ENCODE results near the gene MAPK8. TPM values are rescaled to one million over a fixed set of nuclear protein-coding genes. Genes with fewer than 3 reads are reported as not detected.

The MAPK8 gene
- total RNA-seq, 1 experiment from 2014 or later = 34.8 TPM

DNA sequence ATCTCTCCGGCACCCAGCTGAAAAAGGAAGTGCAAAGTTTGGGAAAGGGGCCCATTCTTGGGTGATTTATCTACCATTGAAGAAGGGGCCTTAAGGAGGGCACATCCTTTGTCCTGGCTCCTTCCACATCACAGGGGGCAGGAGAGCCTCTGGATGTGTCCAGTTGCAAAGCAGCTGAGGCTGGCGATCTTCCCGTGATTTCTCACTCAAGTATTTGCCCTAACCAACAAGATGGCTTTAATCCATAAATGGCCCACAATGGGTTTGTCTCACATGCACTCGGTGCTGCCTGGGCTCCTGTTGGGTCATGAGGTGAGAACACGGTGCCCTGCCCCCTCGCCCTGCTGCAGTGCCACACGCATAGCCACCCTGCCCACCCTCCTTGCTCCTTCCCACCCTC is 17.8 kb upstream of the MAPK8 start:
- DNase-seq (ENCODE audit: low read depth, low spot score) = no peak
- in situ Hi-C loops (cut with HindIII; ENCODE audit: low pct_unique_long_range_greater_than_20kb, low sequenced_read_pairs) = no loop called here

DNA sequence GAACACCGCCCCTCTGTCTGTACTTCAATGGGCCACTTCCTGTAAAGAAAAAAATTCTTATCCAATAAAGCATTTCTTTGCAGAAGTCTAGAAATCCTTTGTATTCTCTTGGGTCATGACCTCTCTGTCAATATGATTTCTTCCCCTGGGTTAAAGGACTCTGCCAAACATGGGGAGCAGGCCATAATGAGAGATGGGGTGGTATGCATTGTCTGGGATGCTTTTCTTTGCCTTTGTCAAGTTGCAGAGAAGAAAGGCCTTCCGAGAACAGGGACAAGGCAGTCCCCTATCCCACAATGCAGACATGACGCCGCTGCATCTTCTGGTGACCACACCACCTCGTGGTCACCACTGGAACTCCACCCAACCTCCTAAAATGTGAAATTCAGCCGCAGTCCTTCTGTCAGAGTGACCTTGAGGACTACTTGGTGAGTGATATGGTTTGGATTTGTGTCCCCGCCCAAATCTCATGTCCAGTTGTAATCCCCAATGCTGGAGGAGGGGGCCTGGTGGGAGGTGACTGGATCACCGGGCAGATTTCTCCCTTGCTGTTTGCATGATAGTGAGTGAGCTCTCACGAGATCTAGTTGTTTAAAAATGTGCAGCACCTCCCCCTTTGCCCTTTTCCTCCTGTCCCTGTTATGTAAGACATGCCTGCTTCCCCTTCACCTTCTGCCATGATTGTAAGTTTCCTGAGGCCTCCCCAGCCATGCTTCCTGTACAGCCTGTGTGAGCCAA is 16.8 kb upstream of the MAPK8 start:
- in situ Hi-C loops (cut with HindIII; ENCODE audit: low pct_unique_long_range_greater_than_20kb, low sequenced_read_pairs) = no loop called here
- peak; percentile 67 for DNase-seq (ENCODE audit: low read depth, low spot score)

DNA sequence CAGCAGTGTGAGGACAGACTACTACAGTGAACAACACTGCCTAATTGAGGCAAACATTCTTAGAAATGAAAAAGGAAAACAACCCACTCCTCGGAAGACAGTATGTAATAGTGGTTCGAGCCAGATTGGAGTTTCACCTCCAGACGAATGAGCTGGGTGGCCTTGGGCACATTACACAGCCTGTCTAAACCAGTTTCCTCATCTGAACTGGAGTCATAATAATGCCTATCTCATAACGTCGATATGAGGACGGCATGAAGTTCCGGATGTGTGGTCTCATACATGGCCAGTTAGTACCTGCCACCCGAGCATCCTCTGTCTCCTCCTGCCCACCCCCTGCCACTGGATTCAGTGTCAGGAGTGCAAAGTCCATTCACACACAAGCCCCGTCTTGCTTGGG is 16.2 kb upstream of the MAPK8 start:
- no peak for DNase-seq (ENCODE audit: low read depth, low spot score)
- in situ Hi-C loops (cut with HindIII; ENCODE audit: low pct_unique_long_range_greater_than_20kb, low sequenced_read_pairs) = no loop called here

DNA sequence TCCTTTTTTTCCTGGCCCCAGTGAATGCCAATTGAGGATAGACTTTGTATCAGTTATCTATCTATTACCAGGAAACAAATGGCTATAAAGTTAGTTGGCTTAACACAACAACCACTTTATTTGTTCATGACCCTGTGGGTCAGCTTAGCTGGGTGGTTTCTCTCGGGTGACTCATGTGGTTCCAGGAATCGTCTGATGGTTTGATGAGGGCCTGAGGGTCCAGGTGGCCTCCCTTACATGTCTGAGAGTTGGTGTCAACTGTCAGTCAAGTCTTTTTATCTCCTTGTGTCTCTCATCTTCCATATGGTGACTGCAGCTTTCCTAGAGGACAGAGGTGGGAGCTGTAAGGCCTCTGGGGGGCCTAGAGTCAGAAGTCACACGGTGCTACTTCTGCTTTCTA is 15.3 kb upstream of the MAPK8 start:
- DNase-seq (ENCODE audit: low read depth, low spot score) = no peak
- in situ Hi-C loops (cut with HindIII; ENCODE audit: low pct_unique_long_range_greater_than_20kb, low sequenced_read_pairs) = no loop called here

DNA sequence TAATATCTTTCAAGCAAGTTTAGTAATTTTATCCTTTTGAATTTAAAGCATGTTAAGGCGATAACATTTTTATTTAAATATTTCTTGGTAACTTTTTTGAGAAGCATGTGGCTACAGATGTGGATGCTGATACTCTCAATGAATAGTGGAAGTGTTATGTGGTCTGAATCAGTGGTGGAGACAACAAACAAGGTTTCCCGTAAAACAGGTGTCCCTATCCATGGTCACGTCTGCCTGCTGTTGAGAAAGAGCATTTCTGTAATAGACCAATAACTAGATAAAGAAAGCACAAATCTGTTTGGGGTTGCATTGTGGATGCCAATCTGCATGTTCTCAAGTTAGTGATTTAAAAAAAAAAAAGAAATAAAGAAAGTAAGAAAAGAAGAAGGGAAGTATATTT is 13.9 kb upstream of the MAPK8 start:
- in situ Hi-C loops (cut with HindIII; ENCODE audit: low pct_unique_long_range_greater_than_20kb, low sequenced_read_pairs) = no loop called here
- DNase-seq (ENCODE audit: low read depth, low spot score) = no peak

DNA sequence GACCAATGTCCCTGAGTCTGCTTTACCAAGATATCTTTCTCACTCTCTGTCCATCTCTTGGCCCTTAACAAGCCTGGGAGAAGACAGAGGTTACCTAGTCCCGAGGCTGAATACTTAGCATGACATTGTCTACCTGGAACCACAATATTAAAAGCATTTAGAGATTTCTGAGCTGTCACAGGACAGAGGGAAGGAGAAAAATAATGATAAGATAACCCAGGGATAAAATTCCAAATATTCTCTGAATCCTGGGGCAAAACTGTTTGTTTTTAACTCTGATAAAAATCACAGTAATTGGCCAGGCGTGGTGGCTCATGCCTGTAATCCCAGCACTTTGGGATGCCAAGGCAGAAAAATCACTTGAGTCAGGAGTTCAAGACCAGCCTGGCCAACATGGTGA is 12.0 kb upstream of the MAPK8 start:
- no peak for DNase-seq (ENCODE audit: low read depth, low spot score)
- in situ Hi-C loops (cut with HindIII; ENCODE audit: low pct_unique_long_range_greater_than_20kb, low sequenced_read_pairs) = no loop called here

DNA sequence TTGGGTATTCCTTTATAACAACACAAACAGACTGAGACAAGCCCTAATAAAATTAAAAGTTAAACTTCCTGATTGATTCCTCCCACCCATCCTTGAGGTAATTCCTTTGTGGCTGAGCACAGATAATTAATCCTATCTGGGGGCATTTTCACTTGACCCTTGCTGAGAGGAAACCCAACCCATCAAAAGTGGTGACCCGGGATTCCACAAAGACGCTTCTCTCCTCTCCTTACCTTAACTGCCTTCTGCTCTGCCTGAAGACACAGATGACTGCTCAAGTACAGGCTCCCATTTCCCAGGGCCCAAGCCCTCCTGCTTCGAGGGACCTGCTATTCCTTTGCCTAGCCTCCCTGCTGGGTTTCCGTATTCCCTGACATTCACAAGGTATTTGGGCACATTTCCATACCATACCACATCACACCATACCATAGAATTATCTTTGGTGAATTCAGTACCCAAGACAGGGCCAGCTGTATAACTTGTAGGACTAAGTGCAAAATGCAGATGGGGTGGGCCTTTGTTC is 9.8 kb upstream of the MAPK8 start:
- in situ Hi-C loops (cut with HindIII; ENCODE audit: low pct_unique_long_range_greater_than_20kb, low sequenced_read_pairs) = no loop called here
- no peak for DNase-seq (ENCODE audit: low read depth, low spot score)

DNA sequence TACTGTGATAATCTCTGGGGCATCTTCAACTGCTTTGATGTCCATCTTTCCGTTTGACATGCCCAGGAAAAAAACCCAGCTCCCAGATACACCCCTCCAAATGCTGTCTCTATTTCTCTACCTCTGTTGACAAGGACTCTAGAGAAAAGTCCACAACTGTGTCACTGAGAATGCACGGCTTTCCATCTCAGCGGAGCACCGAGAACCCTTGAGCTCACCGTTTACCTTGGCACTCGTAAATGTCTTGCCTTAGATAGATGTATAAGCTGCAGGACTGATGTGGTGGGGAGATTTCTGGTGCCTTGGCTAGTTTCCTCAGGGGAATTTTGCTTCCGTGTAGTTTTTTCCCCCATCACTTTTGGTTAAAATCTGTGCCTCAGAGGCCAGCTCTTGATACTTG is 7.4 kb upstream of the MAPK8 start:
- DNase-seq (ENCODE audit: low read depth, low spot score) = no peak
- in situ Hi-C loops (cut with HindIII; ENCODE audit: low pct_unique_long_range_greater_than_20kb, low sequenced_read_pairs) = no loop called here

DNA sequence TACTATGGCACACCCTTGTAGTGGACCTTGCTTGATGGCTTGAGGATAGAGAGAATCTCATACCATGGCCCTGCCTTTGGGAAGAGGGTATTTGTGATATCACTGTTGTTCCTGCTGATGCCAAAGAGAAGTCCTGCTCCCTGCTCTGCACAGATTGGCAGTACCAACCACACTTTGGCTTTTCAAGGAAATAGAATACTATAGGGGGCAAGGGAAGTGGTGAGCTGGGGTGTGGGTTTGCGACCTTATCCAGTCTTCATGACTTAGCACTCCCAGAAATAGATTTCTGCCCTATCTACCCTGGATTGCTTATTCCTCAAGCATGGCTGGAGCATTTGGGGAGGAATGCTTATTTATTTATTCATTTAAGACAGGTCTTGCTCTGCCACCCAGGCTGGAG is 6.8 kb upstream of the MAPK8 start:
- DNase-seq (ENCODE audit: low read depth, low spot score) = no peak
- in situ Hi-C loops (cut with HindIII; ENCODE audit: low pct_unique_long_range_greater_than_20kb, low sequenced_read_pairs) = no loop called here

DNA sequence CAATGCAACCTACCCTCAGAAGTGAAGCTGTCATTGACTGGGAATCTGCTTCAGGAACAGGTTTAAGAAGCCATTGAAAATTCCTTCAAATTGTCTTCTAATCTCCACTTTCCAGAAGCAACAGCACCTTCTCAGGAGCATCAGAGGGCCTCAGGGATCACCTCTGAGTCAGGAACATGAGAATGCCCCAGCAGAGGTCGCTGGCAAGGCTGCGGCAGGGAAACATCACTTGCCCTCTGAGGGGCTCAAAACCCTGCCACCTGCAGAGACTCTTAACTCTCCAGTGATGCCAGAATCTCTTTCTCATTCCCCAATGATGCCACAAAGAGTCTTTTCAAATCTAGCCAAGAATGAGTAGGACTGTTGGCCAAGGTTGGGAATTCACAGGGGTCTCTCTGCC is 5.9 kb upstream of the MAPK8 start:
- DNase-seq (ENCODE audit: low read depth, low spot score) = no peak
- in situ Hi-C loops (cut with HindIII; ENCODE audit: low pct_unique_long_range_greater_than_20kb, low sequenced_read_pairs) = no loop called here

DNA sequence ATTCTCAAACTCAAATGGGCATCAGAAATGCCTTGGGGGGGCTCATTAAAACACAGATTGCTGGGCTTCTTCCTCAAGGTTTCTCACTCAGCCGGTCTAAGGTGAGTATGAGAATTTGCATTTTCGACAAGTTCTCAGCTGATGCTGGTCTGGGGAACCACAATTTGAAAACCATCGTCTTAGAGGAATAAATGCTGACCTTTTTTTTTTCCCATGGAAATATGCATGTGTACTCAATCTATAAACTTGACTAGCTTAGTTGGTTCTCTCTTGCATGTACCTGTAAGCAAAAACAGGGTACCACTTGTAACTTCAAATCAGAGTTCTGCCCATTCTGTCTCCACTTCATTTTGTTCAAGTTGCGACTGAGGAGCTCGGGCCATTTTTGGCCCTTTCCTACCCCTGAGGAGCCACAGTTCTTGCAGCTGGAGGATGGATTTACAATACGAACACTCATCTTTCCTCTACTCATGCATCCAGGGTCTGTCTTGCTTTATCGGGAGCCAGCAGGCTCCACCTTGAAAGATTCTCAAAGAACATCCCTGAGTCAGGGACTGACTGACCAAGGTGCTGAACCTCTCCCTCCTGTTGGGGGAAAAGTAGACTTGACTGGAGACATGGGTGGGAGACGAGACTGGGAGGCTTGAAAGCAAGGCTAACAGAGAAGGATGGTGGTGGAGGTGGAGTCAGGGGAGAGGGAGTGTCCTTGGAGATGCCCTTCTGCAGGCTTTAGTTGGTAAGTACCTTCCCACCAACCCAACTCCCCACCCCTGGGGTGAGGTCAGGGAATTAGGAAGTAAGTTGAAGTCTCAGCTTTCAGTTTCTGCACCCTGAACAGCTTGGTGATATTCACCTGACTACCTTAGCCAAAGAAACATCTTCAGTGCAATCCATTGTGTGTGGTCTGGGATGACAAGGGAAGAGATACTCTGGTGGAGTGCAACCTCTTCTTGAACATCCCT is 3.7 kb upstream of the MAPK8 start:
- no peak for DNase-seq (ENCODE audit: low read depth, low spot score)
- in situ Hi-C loops (cut with HindIII; ENCODE audit: low pct_unique_long_range_greater_than_20kb, low sequenced_read_pairs) = no loop called here

DNA sequence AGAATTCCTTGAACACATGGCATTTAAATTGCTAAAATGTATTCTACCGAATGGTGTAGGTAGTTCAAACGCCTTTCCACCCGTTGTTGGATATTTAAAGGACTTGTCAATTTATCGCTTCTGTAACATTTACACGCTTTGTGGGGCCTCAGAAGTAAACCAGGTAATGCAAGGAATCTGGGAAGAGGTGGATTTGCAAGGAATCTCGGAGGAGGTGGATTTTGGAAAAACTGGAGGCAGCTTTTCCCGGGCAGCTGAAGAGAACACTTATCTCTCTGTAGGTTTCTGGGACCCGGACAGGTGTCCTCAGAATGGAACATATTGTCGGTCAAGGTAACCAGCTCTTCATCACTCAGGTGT is 592 bp upstream of the MAPK8 start:
- DNase-seq (ENCODE audit: low read depth, low spot score) = no peak
- in situ Hi-C loops (cut with HindIII; ENCODE audit: low pct_unique_long_range_greater_than_20kb, low sequenced_read_pairs) = no loop called here

DNA sequence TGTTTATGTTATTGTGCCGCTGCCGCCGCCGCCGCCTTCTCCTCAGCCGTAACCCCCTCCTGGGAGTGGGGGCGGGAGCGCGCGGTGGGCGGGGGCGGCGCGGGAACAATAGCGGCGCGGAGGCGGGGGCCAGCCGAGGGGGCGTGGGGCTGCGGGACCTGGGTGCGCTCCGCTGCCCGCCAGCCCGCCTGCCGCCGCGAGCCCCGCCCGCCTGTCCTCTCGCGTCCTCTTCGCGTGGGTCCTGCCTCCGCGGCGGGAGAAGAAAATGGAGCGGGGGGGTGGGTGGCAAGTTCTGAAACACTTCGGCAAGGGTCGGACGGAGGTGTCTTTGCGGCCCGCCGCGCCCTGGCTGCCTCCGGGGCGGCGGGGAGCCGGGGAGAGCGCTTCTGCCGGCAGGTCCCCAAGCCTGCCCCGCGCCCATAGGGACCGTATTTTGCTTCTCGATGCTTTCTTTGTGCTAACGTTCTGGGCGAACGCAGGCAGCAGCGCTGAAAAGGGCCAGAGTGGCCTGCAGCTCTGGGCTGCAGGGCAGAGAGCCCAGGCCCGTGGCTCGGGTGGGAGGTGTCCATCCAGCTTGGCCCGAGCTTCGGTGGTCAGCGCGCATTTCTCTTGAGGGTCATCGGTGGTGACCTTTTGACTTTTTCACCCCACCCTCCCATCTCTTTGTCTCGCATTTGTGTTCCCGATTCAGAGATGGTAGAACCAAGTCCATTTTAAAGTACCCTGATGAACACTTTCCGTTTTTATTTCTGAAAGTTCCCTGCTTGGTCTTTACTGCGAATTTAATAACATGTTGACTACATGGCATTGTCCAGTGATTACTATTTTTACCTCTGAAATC is 613 bp downstream of the MAPK8 start:
- DNase-seq (ENCODE audit: low read depth, low spot score) = peak; percentile 31
- in situ Hi-C loops (cut with HindIII; ENCODE audit: low pct_unique_long_range_greater_than_20kb, low sequenced_read_pairs) = no loop called here

DNA sequence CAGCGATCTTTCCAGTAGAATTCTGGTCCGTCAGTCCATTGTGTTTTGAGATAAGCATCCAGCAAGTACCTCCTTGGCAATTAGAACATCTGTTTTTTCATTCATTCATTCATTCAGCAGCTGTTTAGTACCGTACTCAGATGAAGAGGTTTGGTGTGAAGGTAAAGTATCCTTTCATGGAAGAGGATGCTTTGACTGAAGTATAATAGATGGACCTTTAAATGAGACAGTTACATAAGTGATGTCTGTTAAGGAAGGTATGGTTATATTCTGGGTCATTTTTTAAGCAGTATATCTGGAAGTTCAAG is 1.2 kb downstream of the MAPK8 start:
- in situ Hi-C loops (cut with HindIII; ENCODE audit: low pct_unique_long_range_greater_than_20kb, low sequenced_read_pairs) = no loop called here
- no peak for DNase-seq (ENCODE audit: low read depth, low spot score)

DNA sequence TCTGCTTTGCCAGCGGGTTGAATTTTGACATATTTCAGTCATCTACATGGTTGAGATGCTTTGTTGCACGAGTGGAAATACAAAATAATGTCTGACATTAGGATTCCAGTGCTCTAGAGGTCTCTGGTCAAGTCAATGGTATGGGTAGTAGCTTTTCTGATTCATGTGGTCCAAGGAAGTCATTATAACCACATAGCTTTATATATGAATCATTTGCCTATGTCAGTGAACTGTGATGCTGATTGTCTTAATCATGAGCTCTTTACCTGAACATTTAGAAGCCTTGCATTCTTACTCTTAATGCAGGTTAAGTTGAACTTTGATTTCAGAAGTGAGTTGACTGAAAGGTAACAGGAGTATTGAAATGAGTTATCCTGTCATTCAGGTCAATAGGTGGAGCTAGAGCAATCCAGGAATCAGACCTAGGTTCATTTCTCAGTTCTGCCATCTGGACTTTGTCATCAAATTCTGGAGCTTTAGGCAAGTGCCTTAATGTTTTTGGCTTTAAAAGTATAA is 3.3 kb downstream of the MAPK8 start:
- in situ Hi-C loops (cut with HindIII; ENCODE audit: low pct_unique_long_range_greater_than_20kb, low sequenced_read_pairs) = no loop called here
- no peak for DNase-seq (ENCODE audit: low read depth, low spot score)

DNA sequence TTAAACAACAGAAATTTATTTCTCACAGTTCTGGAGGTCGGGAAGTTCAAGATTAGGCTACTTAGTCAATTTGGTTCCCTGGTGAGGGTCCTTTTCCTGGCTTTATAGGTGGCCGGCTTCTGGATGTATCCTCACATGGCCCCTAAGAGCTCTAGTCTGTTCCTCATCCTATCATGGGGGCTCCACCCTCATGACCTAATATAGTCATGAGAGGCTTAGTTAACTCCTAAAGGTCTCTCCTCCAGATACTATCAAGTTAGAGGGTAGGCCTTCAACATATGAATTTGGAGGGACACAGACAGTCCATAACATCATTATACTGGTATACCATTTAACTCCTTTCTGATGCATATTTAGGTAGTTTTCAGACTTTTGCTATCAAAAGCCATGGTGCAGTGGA is 7.6 kb downstream of the MAPK8 start:
- DNase-seq (ENCODE audit: low read depth, low spot score) = no peak
- in situ Hi-C loops (cut with HindIII; ENCODE audit: low pct_unique_long_range_greater_than_20kb, low sequenced_read_pairs) = no loop called here

DNA sequence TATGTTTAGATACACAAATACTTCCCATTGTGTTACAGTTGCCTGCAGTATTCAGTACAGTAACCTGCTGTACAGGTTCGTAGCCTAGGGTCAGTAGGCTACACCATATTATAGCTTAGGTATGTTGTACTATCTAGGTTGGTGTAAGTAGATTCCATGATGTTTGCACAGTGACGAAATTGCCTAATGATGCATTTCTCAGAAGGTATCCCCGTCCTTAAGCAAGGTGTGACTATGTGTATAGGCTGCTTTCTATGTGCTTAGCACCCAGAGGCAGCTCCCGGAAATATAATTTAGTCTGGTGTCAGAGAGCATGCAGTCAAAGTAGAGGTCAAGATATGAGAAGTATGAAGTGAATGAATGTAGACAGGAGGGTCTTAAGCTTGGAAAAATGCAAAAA is 9.8 kb downstream of the MAPK8 start:
- in situ Hi-C loops (cut with HindIII; ENCODE audit: low pct_unique_long_range_greater_than_20kb, low sequenced_read_pairs) = no loop called here
- DNase-seq (ENCODE audit: low read depth, low spot score) = no peak

Measured in SK-MEL-5 (cell line).